ELF-1 (cell line): ENCODE results near the gene NLGN1.

Experiments
- DNase-seq: peaks from one replicate; pipeline ENCODE4 v3.0.0-alpha.2; 2016; ENCODE audit warnings: low read depth, low spot score

NLGN1 gene

DNA sequence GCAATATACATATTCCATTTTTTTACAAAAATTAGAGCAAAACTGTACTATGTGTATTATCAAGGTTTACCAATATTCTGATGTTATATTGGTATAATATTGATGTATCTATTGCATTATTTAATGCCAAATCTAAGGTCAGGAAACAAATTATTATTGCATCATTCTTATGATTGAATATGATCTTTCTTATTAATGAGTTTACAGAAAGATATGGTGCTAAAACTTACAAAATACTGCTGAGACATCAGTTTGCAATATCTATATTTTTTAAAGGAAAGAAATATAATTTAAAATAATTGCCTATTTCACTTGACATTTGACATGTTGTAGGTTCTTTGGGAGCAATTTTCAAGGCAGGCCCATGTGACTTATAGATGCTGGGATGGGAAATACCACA, 357.6 kb downstream of the NLGN1 start:
- no peak for DNase-seq

DNA sequence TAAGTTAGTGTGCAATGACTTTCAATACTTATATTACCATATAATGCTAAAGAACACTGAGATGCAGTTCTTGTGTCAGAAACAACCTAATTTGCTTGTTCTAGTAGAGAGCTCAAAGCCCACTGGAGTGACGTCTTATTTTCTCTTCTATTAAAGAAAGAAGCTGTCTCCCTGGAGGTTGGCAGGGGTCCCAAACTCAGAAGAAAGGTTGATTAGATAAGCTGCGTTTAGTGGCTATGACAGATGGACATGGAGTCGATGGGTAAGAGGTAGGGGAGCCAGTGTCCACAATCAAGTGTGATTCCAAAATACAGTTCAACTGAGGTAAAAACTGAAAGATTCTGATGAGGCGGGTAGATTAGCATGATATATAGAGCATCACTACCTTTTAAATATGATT, 363.6 kb downstream of the NLGN1 start:
- DNase-seq: no peak

DNA sequence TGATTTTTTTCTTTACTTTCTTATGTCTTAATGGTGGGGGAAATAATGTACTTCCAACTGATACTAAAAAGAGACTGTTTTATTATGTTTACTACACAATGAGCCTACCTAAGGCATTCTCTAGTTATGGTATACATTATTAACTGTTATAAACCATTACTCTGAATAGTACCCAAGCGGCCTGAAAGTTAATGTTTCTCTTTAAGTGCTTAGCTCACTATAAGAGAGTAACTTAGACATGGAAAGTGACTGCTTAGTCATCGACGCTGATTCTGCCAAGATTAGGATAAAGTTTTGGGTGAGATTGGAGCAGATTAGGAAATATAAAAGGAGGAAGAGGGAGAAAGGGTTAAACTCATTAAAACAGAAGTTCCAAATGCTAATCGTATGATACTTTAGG, 365.0 kb downstream of the NLGN1 start:
- DNase-seq: no peak

DNA sequence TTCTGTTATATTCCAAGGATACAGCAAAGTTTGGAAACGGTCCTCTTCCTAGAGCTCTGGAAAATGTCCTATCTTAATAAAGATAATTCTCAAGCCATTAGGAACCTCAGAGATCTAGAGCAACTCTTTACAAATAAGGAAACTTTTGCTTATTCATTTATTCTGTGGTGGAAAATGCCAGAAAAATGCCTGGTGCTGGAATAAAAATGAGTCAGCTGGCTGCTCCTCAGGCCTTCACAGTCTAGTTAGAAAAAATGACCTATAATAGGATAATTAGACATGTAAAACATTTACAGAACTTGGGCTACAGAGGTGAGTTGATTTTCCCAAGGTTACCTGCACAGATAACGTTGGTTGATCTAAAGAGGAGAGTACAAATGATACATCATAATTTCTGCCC, 372.5 kb downstream of the NLGN1 start:
- no peak for DNase-seq

DNA sequence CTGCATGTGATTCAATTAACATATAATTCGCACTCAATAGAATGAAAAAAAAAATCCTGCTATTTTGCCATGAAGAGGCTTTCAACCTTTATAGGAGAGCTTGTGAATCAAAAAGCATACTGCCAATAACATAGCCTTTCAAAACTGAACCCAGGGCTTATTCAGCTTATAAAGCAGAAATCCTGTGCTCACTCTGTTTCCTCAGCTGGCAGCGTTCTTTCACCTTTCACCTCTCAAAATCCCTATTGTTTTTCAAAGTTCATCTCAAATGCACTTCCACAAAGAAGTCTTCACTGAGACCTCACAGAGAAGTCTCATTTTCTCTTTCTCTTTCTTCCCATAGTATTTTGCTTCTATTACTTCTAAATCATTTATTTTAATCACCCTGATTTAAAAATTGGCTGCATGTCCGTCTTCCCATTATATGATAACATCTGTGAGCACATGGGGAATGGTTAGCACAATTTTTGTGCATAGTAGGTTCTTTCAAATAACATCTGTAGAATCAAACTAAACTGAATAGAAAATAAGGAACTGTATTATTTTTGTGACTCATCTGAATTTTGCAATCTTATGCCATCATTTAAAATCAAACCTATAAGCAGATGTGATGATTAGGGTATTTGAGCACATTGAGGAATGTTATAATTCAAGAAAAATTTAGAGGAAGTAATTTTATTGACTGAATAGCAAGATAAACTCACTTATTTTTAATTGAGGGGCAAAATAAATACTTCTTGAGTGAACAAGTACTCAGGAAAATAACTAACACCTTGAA, 373.4 kb downstream of the NLGN1 start:
- no peak for DNase-seq

DNA sequence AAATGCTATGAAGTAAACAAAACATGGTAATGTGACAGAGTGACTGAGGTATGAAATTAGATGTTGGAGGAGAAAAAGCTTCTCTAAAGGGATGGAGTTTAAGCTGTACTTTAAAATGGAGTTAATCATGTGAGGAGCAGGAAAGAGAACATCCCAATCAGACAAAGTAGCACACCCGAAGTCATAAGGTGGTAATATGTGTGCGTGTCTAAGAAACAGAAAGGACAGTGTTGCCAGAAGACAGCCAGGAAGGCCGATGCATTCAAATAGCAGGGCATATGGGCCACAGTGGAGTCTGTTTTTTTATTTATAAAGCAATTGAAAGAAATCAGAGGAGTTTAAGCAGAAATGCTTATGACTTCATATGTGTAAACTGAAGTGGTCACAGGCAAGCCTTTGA, 376.3 kb downstream of the NLGN1 start:
- DNase-seq: no peak

DNA sequence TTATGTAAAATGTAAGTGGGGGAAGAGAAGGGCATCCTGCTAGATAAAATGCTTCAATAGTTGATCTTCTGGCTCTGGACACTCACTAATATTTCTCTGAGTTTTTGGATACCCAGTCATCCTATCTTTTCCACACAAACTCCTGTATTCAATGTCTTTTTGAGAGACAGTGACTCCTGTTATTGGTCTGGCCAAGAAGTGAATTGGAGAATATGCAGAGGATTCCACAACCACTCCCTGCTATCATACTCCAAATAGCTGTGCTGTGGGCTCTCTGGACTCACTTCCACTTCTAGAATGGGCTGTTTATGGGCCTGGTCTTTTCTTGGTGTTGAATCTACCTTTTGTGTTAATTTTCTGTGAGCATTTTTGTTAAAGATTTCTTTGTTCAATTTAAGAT, 376.8 kb downstream of the NLGN1 start:
- DNase-seq: no peak

DNA sequence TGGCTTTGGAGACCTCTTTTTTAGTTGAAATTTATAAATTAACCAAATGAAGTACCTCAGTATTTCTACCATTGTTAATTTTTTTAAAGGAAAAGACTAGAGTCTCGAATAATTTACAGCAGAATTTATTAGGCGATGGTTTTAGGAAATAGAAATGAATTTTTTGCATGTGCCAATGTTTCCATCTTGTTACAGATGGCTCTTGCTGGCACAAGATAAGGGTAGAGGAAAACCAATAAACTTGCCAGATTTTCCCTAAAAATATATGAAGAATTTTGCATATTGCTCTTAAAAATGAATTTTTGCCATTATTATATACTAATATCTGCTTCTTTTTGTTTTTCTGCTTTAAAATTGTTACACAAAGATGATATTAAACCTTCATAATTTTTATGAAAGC, 380.7 kb downstream of the NLGN1 start:
- DNase-seq: no peak

DNA sequence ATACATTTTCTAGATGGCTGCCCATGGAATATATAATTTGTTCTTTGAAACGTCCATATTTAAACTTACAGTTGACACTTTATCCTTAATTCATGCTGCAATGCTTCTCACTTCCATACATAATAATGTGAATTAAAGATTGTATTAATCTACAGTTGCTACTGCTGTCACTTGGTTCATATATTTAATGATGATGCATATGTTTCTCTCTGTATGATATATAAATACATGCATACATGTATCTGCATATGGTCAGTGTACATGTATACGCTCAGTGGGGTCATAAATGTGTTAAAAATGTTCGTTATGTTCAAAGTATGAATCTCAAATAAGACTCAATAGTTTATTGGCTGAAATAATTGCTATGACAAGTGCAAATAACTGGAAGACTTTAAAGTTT, 382.5 kb downstream of the NLGN1 start:
- no peak for DNase-seq

DNA sequence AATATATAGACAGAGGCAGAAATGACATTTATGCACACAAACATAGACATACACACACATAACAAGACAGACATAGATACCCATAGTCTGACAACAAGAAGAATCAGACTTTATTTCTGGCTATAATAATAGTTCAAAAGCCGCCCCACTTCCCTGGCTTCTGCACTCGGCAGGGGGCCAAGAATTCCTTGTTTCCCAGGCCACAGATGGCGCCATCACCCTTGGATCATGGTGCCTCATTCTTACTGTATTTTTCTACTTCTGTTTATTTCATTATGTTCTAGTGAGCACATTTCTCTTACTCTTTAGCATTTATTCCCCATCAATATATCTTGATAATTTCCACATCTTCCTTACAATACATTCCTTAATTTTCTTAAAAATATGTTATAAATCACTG, 387.5 kb downstream of the NLGN1 start:
- DNase-seq: peak; percentile 6

DNA sequence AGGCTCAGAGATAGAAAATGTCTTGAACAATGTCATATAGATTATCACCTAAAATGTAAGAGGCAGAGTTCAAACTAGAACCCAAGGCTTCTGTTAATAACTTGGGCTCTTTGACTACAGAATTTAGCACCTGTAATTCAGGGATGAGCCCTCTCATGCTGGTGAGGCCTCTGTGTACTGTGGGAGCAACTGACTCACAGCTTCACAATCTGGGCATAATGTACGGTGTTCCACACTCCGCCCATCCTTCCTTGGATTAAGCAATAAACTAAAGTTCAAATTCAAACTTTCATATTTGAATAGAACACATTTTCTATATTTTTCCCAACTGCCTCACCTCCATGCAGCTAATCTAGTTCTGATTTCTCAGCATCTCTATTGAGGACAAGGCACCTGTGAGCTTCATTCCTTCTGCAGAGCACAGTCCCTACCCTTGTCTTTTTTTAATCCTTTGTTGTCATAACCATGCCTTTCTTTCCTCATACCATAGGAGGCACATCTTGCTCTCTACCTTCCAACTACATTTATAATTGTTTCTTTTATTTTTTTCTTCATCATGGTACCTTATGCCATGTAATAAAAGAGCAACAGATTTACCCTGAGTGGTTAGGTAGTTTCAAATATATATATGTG, 392.1 kb downstream of the NLGN1 start:
- no peak for DNase-seq

DNA sequence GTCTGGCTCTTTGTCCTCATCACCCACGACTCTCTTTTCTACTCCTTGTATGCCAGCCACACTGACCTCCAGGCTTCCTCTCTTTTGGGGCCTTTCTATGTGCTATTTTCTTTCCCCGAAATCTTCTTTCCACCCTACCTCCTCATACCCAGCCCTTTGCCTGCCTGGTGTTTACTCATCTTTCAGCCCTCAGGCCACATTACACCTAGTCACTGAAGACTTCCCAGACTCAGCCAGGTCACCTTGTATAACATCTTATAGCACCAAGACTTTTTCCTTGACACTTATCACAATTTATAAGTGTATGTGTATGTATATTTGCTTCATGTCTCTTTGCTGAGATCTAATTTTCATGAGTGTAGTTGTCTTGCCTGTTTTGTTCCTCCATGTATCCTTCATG, 396.4 kb downstream of the NLGN1 start:
- DNase-seq: peak; percentile 23

DNA sequence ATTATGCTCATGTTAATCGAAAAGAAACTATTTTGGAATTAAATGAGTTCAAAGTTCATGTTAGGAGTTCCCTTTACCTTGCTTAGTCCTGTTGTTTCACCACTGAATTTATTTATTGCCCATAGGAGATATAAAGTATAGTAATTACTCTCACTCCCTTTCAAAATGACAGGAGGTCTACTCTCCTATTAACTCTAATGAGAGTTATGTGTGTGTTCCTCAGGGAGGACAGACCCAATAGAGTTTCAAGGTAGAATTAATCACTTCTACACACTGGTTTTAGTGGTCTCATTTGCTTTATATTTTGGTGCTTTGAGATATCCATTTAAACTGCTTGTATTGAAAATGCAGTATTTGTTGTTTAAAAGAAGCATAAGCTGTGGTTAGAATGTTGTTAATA, 398.9 kb downstream of the NLGN1 start:
- no peak for DNase-seq

DNA sequence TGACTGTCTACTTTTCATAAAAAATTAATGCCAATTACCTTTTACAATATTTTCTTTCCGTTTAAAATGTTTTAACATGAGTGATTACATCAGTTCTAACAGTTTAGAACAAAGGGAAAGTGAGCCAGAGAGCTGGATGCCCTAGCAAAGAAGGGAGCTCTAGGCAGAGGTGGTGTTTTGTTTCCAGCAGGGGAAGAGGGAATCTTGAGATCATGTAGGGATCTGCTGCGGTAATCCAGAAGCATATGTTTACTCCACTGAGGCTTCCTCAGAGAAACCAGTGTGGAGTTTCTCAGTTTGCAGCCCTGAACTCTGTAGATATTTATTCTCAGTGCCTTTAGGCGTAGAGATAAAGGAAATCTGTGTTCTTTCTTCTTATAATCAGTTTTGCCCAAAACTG, 399.3 kb downstream of the NLGN1 start:
- no peak for DNase-seq

DNA sequence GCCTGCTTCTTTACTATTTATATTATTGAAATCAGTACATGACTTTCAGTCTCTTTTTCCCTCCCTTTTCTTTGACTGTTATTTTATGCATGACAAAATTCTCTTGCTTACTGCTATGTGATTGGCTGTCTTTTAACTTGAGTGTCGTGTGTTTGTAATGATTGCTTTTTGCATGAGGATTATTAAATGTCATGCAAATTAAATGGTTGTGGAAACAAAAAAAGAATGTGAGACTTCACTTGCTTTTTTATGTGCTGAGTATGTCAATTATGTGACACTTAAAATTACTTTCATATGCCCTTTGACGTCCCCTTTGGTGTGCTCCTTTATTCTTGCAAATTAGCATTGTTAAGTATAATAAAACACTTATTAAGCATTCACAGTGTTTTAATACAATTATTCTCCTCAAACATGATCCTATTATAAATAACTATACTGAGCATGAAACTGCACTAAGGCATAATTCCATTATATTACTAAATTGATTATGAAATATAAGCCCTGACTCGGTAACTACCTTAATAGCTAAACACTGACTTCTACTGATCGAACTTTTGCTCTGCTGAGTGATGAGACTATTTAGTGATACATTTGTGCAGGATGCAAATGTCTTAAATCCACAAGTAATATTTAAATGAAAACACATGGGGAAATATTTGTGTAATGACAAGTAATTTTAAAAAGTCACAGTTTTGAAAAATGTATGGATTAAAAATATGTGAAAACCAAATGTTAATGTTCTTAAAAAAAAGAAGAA, 401.7 kb downstream of the NLGN1 start:
- DNase-seq: no peak

DNA sequence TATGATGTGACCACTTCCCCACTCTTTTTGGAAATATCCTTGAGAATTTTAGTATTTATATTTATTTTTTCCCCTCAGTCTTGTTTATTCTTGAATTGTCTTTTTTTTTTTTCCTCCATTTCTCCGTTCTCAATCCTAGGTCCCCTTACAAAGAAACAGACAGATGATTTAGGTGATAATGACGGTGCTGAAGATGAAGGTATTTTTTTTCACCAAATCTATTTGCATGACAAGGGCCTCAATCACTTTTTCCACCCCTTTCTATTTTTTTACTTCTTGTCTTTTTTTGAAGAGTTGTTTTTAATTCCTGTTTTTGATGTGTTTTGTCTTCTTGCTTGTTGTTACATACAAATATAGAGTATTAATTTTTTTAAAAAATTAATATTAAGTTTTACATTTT, 402.6 kb downstream of the NLGN1 start:
- no peak for DNase-seq

DNA sequence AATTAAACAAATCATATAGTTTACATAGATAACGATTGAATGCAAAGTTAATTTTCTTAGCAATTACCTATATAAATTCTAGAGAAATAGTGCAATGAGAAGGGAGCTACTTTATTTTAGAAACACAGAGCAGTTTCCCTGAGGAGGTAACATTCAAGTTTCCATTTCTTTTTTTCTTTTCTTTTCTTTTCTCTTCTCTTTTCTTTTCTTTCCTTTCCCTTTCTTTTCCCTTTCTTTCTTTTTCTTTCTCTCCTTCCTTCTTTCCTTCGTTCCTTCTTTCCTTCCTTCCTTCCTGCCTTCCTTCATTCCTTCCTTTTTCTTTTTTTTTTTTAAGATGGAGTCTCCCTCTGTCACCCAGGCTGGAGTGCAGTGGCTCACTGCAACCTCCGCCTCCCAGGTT, 417.3 kb downstream of the NLGN1 start:
- no peak for DNase-seq

DNA sequence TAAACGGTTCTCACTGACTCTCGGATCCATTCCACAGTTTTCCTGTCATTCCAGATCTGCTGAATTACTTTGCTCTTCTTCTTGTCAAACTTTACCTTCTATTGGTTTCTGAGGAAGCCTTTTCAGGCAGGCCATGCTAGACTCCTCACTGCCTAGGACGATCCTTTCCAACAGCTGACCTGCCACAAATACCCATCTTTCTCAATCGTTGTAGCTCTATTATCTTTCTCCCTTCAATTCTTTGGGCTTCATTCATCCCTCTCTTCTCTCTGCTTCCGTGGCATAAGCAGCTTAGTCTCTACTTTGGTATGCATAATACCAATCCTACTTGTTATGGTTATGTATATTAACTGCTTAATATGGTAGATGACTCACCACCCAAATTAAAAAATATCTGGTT, 421.8 kb downstream of the NLGN1 start:
- no peak for DNase-seq

DNA sequence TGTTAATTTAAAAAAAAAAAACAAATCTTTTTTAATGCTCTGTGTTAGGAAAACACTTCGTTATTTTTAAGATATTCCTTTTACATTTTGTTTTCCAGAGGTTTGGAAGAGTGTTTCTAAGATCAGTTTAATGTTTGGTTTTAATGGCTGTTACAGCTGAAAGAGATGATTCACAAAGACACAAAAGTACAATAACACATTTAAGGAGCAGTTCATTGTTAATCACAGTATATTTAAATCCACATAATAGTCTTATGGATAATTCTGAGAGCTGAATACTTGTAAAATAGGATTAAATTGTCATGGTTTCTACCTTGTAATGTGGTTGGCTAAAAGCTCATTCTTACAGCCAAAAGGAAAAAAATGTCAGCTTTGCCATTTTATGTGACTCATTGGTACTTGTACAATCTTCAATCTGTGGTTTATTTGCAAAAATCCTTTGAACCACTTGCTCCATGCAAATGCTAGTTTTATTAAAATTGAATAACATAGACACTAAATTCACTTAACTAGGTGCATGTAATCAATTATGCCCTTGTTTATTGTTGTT, 426.4 kb downstream of the NLGN1 start:
- no peak for DNase-seq

DNA sequence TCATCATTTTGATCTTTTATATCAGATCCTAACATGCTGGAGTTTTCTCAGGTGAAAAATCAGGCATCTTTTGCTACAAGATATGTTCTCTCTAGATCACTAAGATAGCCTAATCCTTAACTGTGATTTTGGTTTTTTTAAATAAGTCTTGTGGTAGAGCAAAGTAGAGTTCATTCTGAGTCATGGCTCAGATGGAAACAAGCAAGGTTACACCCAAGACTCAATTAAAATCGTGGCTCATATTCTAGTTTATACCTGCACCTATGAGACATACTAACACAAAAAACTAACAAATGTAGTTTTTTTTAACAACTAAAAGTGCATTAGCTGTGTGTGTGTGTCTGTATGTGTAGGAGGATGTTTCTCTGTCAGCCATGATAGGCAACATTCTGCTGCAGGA, 428.2 kb downstream of the NLGN1 start:
- no peak for DNase-seq

DNA sequence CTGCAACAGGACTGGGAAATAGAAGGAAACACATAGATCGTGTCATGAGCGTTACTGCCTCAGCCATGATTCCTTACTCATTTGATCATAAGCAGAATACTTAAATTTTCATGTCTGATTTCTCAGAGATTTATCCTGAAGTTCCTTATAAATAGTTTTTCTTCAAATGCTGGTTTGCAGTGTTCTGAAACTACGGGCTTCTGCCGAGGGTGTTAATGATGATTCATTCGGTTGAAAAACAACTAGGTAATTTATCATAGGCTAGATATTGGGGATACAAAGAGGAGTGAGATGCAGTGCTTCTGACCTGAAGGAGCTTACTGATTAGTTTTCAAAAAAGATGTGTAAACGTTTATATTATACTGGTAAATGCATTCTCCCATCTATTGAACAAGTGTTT, 428.9 kb downstream of the NLGN1 start:
- no peak for DNase-seq

DNA sequence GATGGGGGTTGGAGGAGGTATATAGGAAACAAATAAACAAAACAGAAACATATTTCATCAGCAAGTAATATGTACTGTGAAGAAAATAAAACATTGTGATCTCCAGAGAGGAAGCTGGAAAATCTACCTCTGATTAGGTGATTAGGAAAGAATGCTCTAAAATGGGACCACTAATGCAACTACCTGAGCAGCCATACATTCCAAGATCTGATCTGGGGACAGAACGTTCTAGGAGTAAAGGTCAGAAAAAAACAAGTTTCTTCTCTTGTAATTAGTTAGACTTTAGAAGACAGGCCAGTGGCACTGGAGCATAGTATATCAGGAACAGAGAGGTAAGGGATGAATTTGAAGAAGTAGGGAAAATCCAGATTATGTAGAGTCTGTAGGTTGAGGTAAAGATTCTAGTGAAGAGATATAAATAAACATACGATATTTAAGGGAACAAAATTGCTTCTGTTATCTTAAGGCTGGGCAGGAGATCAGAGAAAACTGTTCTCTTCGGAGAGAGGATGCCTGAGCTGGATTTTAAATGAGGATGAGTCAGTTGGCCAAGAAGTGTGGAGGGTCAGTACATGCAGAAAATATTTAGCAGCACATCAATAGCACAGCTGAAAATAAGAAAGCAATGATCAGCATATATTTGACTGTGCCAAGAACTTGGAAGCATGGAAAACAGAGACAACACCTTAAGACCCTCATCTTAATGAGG, 429.5 kb downstream of the NLGN1 start:
- DNase-seq: no peak
